ENCODE measurements around the gene SLC26A1.
A peak's percentile ranks its signal among the peaks of the same experiment; 100 is the strongest.

Gene SLC26A1, protein sequence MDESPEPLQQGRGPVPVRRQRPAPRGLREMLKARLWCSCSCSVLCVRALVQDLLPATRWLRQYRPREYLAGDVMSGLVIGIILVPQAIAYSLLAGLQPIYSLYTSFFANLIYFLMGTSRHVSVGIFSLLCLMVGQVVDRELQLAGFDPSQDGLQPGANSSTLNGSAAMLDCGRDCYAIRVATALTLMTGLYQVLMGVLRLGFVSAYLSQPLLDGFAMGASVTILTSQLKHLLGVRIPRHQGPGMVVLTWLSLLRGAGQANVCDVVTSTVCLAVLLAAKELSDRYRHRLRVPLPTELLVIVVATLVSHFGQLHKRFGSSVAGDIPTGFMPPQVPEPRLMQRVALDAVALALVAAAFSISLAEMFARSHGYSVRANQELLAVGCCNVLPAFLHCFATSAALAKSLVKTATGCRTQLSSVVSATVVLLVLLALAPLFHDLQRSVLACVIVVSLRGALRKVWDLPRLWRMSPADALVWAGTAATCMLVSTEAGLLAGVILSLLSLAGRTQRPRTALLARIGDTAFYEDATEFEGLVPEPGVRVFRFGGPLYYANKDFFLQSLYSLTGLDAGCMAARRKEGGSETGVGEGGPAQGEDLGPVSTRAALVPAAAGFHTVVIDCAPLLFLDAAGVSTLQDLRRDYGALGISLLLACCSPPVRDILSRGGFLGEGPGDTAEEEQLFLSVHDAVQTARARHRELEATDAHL

GRCh38 chr4:993111-994029 lies at the start of gene SLC26A1:
TSS of gene SLC26A1 (minus strand) at chr4:993404. CDS start at chr4:991703, 1,701 bp downstream.
- no peak for DNase-seq (ENCODE audit: low read depth)
- TF ChIP-seq CTCF (conservative IDR thresholded peaks at IDR 0.05; ENCODE audit: low read depth, low read length) = no peak
- peak within 1 kb of the TSS; percentile 46 for H3K4me3 ChIP-seq (ENCODE audit: low read depth, low read length)

GRCh38 chr4:1042352-1043055 lies 49.3 kb upstream of the SLC26A1 start:
- TF ChIP-seq CTCF (conservative IDR thresholded peaks at IDR 0.05; ENCODE audit: low read depth, low read length) = no peak
- no peak overlapping the region for H3K4me3 ChIP-seq (ENCODE audit: low read depth, low read length)
- DNase-seq (ENCODE audit: low read depth) = no peak

DNA sequence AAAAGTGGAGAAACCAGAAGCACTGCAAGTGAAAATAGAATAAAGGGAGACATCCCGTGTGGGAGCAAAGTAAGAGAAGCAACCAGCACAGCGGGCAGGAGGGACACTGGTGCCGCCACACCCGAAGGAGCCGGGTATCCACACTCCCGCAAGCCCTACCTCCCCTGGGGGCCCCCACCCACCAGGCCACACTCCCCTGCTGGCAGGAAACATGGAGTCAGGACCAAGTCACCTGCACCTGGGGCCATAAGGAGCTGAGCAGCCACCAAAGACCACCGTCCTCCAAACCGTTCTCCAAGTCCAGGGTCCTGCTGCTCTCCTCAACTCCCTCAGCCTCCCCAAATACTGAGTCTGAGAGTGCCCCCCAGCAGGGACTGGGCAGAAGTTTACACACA lies 48.7 kb upstream of the SLC26A1 start:
- no peak overlapping the region for H3K4me3 ChIP-seq (ENCODE audit: low read depth, low read length)
- DNase-seq (ENCODE audit: low read depth) = no peak
- no peak for TF ChIP-seq CTCF (conservative IDR thresholded peaks at IDR 0.05; ENCODE audit: low read depth, low read length)

DNA sequence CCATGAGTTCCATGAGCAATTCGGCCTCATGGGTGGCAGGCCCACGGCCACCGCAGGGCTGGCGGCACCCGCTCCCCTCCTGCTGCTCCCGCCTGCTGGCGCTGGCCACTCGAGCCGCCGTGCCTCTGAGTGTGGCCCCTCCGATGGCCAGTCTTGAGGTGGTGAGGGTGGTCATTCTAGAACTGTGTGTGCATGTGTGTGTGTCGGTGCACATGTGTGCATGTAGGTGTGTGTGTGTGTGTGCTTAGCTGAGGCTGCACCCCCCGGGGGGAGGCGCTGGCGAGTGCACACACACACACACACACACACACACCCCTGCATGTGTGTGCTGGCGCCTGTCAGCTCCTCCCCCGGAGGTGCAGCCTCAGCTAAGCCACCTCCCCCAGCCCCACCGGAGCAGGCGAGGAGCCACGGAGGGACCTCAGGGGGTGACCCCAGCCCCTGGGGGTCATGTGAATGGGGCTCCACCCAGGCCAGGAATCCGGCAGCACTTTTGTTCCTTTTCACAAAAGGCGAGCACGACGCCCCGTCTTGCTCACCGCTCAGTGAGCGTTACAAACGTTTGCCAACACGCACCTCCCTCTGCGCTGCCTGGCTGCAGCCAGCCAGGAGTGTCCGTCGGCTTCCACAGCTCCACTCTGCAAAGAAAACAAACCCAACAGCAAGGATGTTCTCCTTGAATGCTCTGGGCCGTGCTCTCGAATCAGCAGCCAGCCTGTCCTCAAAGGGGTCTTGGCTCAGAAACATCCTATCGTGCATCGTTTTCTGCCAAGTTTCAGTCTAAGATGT lies 48.1 kb upstream of the SLC26A1 start:
- no peak for TF ChIP-seq CTCF (conservative IDR thresholded peaks at IDR 0.05; ENCODE audit: low read depth, low read length)
- DNase-seq (ENCODE audit: low read depth) = peak; percentile 79
- H3K4me3 ChIP-seq (ENCODE audit: low read depth, low read length) = peak overlapping the region; percentile 20

DNA sequence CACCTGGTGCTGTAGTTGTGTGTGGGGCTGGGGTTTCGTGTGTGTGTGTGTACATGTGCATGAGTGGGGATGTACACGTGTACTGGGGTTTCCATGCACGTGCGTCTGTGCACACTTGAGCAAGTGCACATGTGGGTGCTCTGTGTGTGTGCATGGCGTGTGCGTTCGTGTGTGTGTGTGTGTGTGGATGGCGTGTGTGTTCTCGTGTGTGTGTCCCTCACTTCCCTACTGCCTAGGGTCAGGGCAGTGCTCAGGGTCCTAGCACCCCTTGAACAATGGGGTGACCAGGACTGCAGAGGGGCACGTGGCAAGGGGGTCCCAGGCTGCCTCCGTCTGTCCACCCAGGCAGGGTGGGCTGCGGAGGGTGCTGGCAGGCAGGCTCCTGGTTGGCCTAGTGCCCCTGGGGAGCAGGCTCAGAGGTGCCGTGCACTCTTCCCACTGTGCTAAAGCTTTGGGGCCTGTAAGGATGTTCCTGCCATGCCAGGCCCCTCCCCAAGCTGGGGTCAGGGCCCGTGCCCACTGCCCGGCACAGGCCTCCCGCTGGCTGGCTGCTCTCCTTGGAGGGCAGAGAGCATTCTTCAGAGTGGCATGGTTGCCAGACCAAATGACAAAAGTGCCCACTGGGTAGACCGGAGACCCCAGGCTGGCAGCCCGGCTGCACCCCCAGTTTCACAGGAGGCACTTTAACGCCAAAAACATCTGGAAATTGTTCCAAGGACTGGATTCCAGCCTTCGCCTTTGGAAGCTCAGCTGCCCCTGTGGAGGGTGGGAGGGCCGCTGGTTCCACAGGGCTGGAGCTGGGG lies 47.3 kb upstream of the SLC26A1 start:
- no peak overlapping the region for H3K4me3 ChIP-seq (ENCODE audit: low read depth, low read length)
- DNase-seq (ENCODE audit: low read depth) = no peak
- TF ChIP-seq CTCF (conservative IDR thresholded peaks at IDR 0.05; ENCODE audit: low read depth, low read length) = no peak
